ENCODE measurements around the gene FAM216B. TPM values are rescaled to one million over a fixed set of nuclear protein-coding genes. Genes with fewer than 3 reads are reported as not detected.

FAM216B gene
- total and polyA plus RNA-seq, 2 experiments from 2014 or later: 0.90 to 2.2 TPM

DNA sequence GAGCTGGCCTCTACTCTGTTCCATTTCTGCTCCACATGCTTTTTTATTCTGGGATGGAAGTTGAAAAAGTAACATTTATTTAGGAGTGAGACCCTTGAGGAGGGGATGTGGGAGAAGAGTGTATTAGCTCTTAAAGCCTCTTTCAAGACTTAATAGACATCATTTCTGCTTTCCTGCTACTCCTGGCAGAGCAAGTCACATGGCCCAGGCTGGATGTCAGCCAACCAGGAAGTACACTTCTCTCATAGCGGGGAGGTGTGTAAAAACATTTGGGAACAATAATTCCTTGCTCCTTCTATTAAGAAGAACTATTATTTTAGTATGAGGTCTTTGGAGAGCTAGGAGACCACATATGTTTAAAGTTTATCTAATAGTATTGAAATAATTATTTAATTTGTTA is 40.6 kb upstream of the FAM216B start:
- Histone ChIP-seq H3K9me2 (replicated peaks; ENCODE audit: insufficient read depth) (no peaks in the 10 kb centered on the region), H3K4me3 (no peak overlapping the region), H3K27me3 (no peaks in the 10 kb centered on the region), H3K4me1 (ENCODE audit: insufficient read depth) (no peaks in the 10 kb centered on the region), H2AFZ (peak overlapping the region; percentile 13), H4K20me1 (ENCODE audit: insufficient read depth, poor library complexity, severe bottlenecking) (no peaks in the 10 kb centered on the region), H3K4me2 (no peak overlapping the region), H3K79me2 (no peaks in the 10 kb centered on the region), H3K27ac (no peak overlapping the region), H3K36me3 (replicated peaks; ENCODE audit: insufficient read depth, low read depth) (no peaks in the 10 kb centered on the region), H3K9me3 (ENCODE audit: low read depth) (no peaks in the 10 kb centered on the region)
- WGBS (ENCODE audit: low lambda C conversion rate, missing lambda C conversion rate): 67% methylated on average over 1 of the region's 1 CpG
- no peak for TF ChIP-seq EZH2phosphoT487 (IDR thresholded peaks at IDR 0.05; ENCODE audit: low read depth, severe bottlenecking, unreplicated experiment)
- TF ChIP-seq, protein P1, sequence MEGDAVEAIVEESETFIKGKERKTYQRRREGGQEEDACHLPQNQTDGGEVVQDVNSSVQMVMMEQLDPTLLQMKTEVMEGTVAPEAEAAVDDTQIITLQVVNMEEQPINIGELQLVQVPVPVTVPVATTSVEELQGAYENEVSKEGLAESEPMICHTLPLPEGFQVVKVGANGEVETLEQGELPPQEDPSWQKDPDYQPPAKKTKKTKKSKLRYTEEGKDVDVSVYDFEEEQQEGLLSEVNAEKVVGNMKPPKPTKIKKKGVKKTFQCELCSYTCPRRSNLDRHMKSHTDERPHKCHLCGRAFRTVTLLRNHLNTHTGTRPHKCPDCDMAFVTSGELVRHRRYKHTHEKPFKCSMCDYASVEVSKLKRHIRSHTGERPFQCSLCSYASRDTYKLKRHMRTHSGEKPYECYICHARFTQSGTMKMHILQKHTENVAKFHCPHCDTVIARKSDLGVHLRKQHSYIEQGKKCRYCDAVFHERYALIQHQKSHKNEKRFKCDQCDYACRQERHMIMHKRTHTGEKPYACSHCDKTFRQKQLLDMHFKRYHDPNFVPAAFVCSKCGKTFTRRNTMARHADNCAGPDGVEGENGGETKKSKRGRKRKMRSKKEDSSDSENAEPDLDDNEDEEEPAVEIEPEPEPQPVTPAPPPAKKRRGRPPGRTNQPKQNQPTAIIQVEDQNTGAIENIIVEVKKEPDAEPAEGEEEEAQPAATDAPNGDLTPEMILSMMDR (IDR thresholded peaks at IDR 0.05; ENCODE audit: poor library complexity): no peak
- no peak for TF ChIP-seq EZH2 (IDR thresholded peaks at IDR 0.05; ENCODE audit: borderline replicate concordance)
- peak; percentile 37 for DNase-seq (ENCODE audit: low spot score)

DNA sequence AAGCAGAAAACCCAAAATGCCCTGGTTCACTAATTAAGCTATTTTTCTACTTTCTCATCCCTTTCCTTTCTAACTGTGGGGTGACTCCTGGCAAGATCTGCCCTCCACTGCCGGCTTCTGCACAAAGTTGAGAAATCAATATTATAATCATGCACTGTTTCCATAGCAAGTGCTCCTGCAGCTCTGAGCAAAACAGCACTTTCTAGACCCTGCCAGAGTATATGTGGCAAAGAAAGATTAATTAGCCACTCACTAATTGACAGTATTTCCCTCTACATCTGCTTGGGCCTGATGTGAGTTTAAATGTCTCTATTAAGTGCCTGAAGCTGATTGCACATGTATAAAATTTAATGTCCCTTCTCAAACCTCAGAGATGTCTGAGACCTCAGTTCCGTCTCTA is 39.5 kb upstream of the FAM216B start:
- TF ChIP-seq EZH2 (IDR thresholded peaks at IDR 0.05; ENCODE audit: borderline replicate concordance): no peak
- TF ChIP-seq EZH2phosphoT487 (IDR thresholded peaks at IDR 0.05; ENCODE audit: low read depth, severe bottlenecking, unreplicated experiment): no peak
- TF ChIP-seq, protein P1 (IDR thresholded peaks at IDR 0.05; ENCODE audit: poor library complexity): no peak
- WGBS (ENCODE audit: low lambda C conversion rate, missing lambda C conversion rate): 88% methylated on average over 2 of the region's 2 CpGs

DNA sequence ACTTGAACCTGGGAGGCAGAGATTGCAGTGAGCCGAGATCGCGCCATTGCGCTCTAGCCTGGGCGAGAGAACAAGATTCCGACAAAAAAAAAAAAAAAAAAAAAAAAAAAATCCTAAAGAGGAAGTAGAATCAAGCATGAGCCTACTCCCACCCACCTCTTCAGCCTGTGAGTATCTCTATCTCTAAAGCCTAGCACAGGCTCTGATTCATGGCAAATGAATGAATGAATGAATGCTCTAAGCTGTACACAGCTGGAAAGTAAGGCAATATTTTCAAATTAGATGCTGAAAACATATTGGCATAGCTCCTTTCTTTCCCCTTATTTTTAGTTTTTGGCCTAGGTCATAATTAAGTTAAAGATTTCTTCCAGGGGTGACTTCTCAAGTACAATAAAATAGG is 35.7 kb upstream of the FAM216B start:
- Histone ChIP-seq H3K4me2 (no peak overlapping the region), H3K4me3 (no peak overlapping the region), H3K27me3 (no peaks in the 10 kb centered on the region), H3K27ac (no peak overlapping the region), H3K9me3 (ENCODE audit: low read depth) (no peaks in the 10 kb centered on the region), H3K36me3 (replicated peaks; ENCODE audit: insufficient read depth, low read depth) (no peaks in the 10 kb centered on the region), H3K79me2 (no peaks in the 10 kb centered on the region), H3K9me2 (replicated peaks; ENCODE audit: insufficient read depth) (no peaks in the 10 kb centered on the region), H4K20me1 (ENCODE audit: insufficient read depth, poor library complexity, severe bottlenecking) (no peaks in the 10 kb centered on the region), H2AFZ (no peak overlapping the region), H3K4me1 (ENCODE audit: insufficient read depth) (no peaks in the 10 kb centered on the region)
- 100% methylated on average over 6 of the region's 6 CpGs for WGBS (ENCODE audit: low lambda C conversion rate, missing lambda C conversion rate)
- TF ChIP-seq, protein P1 (IDR thresholded peaks at IDR 0.05; ENCODE audit: poor library complexity): no peak
- TF ChIP-seq EZH2phosphoT487 (IDR thresholded peaks at IDR 0.05; ENCODE audit: low read depth, severe bottlenecking, unreplicated experiment) (no peak), EZH2 (IDR thresholded peaks at IDR 0.05; ENCODE audit: borderline replicate concordance) (no peak)
- no peak for DNase-seq (ENCODE audit: low spot score)

More for the DNA sequence above, 39.5 kb upstream of the FAM216B start:
- Histone ChIP-seq H3K9me3 (ENCODE audit: low read depth) (no peaks in the 10 kb centered on the region), H3K4me3 (no peak overlapping the region), H4K20me1 (ENCODE audit: insufficient read depth, poor library complexity, severe bottlenecking) (no peaks in the 10 kb centered on the region), H3K9me2 (replicated peaks; ENCODE audit: insufficient read depth) (no peaks in the 10 kb centered on the region), H3K27me3 (no peaks in the 10 kb centered on the region), H3K27ac (no peak overlapping the region), H2AFZ (no peak overlapping the region), H3K36me3 (replicated peaks; ENCODE audit: insufficient read depth, low read depth) (no peaks in the 10 kb centered on the region), H3K4me2 (no peak overlapping the region), H3K79me2 (no peaks in the 10 kb centered on the region), H3K4me1 (ENCODE audit: insufficient read depth) (no peaks in the 10 kb centered on the region)
- DNase-seq (ENCODE audit: low spot score): no peak

DNA sequence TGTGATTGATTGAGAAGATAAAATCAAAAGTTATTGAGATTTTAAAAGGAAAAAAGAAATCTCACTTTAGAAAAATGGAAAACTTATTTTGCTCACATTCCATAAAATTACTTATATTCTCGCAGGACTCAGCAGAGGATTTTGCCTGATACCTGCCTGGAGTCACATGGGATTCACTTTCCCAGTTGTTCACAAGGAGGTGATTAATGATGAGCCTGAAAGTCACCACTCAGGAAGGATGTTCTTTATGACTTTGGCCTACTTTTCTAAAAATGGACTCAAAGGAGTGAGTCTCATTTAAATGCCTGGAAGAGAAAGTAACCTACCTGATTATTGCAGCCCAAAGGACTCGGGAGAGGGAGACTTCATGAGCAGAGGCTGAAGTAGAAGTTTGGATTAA is 34.5 kb upstream of the FAM216B start:
- H3K4me1 ChIP-seq (ENCODE audit: insufficient read depth): no peaks in the 10 kb centered on the region
- no peak for DNase-seq (ENCODE audit: low spot score)
- H3K4me3 ChIP-seq: no peak overlapping the region
- H3K9me2 ChIP-seq (replicated peaks; ENCODE audit: insufficient read depth): no peaks in the 10 kb centered on the region
- H3K36me3 ChIP-seq (replicated peaks; ENCODE audit: insufficient read depth, low read depth): no peaks in the 10 kb centered on the region
- H2AFZ ChIP-seq: no peak overlapping the region
- H4K20me1 ChIP-seq (ENCODE audit: insufficient read depth, poor library complexity, severe bottlenecking): no peaks in the 10 kb centered on the region
- no peaks in the 10 kb centered on the region for H3K27me3 ChIP-seq
- H3K9me3 ChIP-seq (ENCODE audit: low read depth): no peaks in the 10 kb centered on the region
- H3K79me2 ChIP-seq: no peaks in the 10 kb centered on the region
- TF ChIP-seq EZH2phosphoT487 (IDR thresholded peaks at IDR 0.05; ENCODE audit: low read depth, severe bottlenecking, unreplicated experiment) (no peak), EZH2 (IDR thresholded peaks at IDR 0.05; ENCODE audit: borderline replicate concordance) (no peak)
- TF ChIP-seq, protein P1 (IDR thresholded peaks at IDR 0.05; ENCODE audit: poor library complexity): no peak
- no peak overlapping the region for H3K4me2 ChIP-seq
- peak overlapping the region; percentile 24 for H3K27ac ChIP-seq
- WGBS (ENCODE audit: low lambda C conversion rate, missing lambda C conversion rate): 93% methylated on average over 2 of the region's 2 CpGs
